ENCODE measurements around the gene PELI2.

DNA sequence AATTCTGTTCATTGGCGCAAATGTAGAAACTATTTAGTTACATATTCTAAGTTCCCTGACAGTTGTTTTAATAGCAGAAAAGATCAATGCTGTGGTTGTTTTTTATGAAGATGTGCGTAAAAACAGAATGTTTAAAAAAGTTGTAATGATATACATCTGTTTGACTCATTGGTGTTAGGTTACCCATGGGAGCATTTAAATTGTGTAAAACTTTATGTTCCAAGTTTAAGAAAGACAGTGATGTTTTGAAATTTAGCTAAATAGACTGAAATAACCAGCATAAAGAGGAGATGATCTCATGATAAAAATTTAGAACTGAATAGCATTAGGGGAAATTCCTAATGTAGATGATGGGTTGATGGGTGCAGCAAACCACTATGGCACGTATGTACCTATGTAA lies 3.6 kb downstream of the PELI2 start:
- TF ChIP-seq POLR2A (IDR thresholded peaks at IDR 0.05): no peak
- TF ChIP-seq, protein P1, sequence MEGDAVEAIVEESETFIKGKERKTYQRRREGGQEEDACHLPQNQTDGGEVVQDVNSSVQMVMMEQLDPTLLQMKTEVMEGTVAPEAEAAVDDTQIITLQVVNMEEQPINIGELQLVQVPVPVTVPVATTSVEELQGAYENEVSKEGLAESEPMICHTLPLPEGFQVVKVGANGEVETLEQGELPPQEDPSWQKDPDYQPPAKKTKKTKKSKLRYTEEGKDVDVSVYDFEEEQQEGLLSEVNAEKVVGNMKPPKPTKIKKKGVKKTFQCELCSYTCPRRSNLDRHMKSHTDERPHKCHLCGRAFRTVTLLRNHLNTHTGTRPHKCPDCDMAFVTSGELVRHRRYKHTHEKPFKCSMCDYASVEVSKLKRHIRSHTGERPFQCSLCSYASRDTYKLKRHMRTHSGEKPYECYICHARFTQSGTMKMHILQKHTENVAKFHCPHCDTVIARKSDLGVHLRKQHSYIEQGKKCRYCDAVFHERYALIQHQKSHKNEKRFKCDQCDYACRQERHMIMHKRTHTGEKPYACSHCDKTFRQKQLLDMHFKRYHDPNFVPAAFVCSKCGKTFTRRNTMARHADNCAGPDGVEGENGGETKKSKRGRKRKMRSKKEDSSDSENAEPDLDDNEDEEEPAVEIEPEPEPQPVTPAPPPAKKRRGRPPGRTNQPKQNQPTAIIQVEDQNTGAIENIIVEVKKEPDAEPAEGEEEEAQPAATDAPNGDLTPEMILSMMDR (IDR thresholded peaks at IDR 0.05): no peak

Measured in lower leg skin (tissue), 3 donors.